Activated T-helper 2 cell treated with anti-CD3 and anti-CD28 coated beads, Interferon-gamma antibody, Interleukin-2, Interleukin-4, amounts not matched to agents 10 μg/mL and 5 μg/mL and 100 μg/mL, durations not matched to agents 14 hours and 24 hours and 36 hours (primary cell): ENCODE results near the gene SFRP4. TPM values are rescaled to one million over a fixed set of nuclear protein-coding genes. Genes with fewer than 3 reads are reported as not detected.

Source experiments
- DNase-seq: peaks from one replicate; pipeline ENCODE4 v3.0.0; 2021; ENCODE audit warnings: low spot score
- H3K27ac Mint-ChIP-seq: one replicate; pipeline ENCODE4 v1.8.0; 2021; ENCODE audit warnings: mixed read lengths
- H3K27me3 Mint-ChIP-seq: one replicate; pipeline ENCODE4 v1.8.0; 2021; ENCODE audit warnings: low read depth, mixed read lengths
- H3K36me3 Mint-ChIP-seq: one replicate; pipeline ENCODE4 v1.8.0; 2021; ENCODE audit warnings: low read depth, mixed read lengths
- H3K4me1 Mint-ChIP-seq: one replicate; pipeline ENCODE4 v1.8.0; 2021; ENCODE audit warnings: low read depth, mixed read lengths
- H3K4me3 Mint-ChIP-seq: one replicate; pipeline ENCODE4 v1.8.0; 2021; ENCODE audit warnings: low read depth, mild to moderate bottlenecking, moderate library complexity, mixed read lengths
- H3K9me3 Mint-ChIP-seq: one replicate; pipeline ENCODE4 v1.8.0; 2021; ENCODE audit warnings: mixed read lengths
- intact Hi-C: fragments of 100-400 bp; cut with micrococcal nuclease; formaldehyde crosslinking; loops from one replicate; pipeline ENCODE4 v1.15.1; 2023
- total RNA-seq: library from RNA; stranded (reverse); gene quantifications from 2 replicates; pipeline ENCODE4 v1.2.3, GENCODE V29; 2022

Gene SFRP4
- total RNA-seq, 1 donor from 2014 or later: not detected

DNA sequence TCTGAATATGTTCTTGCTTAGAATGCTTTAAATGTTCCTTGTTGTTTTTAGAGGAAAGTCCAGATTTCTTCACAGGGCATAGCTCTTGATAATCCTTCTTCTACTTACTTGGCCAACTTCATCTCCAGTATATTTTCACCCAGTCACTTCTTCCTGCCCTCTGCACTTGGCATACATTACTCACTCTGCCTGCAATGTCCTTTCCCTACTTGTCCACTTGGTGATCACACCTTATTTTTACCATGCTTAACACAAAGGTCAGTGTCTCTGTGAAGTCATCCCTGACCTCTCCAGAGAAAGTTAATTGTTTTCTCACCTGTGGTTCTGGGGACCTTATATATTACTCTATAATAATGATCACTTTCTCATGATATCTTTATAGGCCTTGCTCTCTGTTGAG is 23.3 kb downstream of the SFRP4 start:
- intact Hi-C loops: no loop called here
- Mint-ChIP-seq H3K4me1 (no peaks in the 10 kb centered on the region), H3K36me3 (no peaks in the 10 kb centered on the region), H3K9me3 (no peaks in the 10 kb centered on the region), H3K27ac (no peak overlapping the region), H3K27me3 (peaks cover 7% of the 10 kb centered on the region), H3K4me3 (no peak overlapping the region)
- DNase-seq: no peak

DNA sequence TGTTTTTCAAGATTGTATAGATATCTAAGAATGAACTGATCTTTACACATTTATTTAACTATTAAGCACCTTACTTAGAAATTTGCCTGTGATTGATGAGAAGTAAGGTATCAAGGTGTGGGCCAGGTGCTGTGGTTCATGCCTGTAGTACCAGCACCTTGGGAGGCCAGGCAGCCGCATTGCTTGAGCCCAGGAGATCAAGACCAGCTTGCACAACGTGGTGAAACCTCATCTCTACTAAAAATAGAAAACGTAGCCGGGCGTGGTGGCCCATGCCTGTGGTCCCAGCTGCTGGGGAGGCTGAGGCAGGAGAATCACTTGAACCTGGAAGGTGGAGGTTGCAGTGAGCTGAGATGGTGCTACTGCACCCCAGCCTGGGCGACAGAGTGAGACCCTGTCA is 34.5 kb downstream of the SFRP4 start:
- Mint-ChIP-seq H3K4me1 (no peaks in the 10 kb centered on the region), H3K27ac (no peak overlapping the region), H3K9me3 (no peaks in the 10 kb centered on the region), H3K4me3 (no peak overlapping the region), H3K27me3 (peaks cover 1% of the 10 kb centered on the region), H3K36me3 (no peaks in the 10 kb centered on the region)
- DNase-seq: no peak
- intact Hi-C loops: no loop called here

Other genes starting within 250 kb of the SFRP4 start
- gene GPR141, start 233.1 kb downstream of the SFRP4 start, total RNA-seq: not detected in 2 replicates
- gene NME8, start 68.2 kb downstream of the SFRP4 start, total RNA-seq: not detected in 2 replicates
- 0.62 and 1.1 TPM in 2 replicates for gene EPDR1, start 3.8 kb upstream of the SFRP4 start, total RNA-seq